Nephron progenitor cell (in vitro differentiated cells): ENCODE data around the gene DMTF1.
A peak's percentile ranks its signal among the peaks of the same experiment; 100 is the strongest.

ENCODE experiments used
- DNase-seq: peaks from one replicate; pipeline ENCODE4 v3.0.0; 2021
- H3K27ac Mint-ChIP-seq: 2 replicates; pipeline ENCODE4 v1.8.0; 2021; ENCODE audit warnings: mild to moderate bottlenecking, moderate library complexity, mixed read lengths
- H3K27me3 Mint-ChIP-seq: 2 replicates; pipeline ENCODE4 v1.8.0; 2021; ENCODE audit warnings: mild to moderate bottlenecking, low read depth, mixed read lengths; ENCODE audit not compliant: poor library complexity
- H3K36me3 Mint-ChIP-seq: 2 replicates; pipeline ENCODE4 v1.8.0; 2021; ENCODE audit warnings: low read depth, mixed read lengths
- H3K4me1 Mint-ChIP-seq: 2 replicates; pipeline ENCODE4 v1.8.0; 2021; ENCODE audit warnings: mixed read lengths
- H3K4me3 Mint-ChIP-seq: 2 replicates; pipeline ENCODE4 v1.8.0; 2021; ENCODE audit warnings: mild to moderate bottlenecking, moderate library complexity, mixed read lengths
- H3K9me3 Mint-ChIP-seq: 2 replicates; pipeline ENCODE4 v1.8.0; 2021; ENCODE audit warnings: mild to moderate bottlenecking, moderate library complexity, mixed read lengths
- TF ChIP-seq, protein P1 (sequence below): fragments of 200-600 bp; sonication (generic); IDR thresholded peaks from 2 replicates; pipeline ENCODE4 v1.5.0; 2021; ENCODE audit warnings: antibody characterized with exemption

DMTF1 gene

DNA sequence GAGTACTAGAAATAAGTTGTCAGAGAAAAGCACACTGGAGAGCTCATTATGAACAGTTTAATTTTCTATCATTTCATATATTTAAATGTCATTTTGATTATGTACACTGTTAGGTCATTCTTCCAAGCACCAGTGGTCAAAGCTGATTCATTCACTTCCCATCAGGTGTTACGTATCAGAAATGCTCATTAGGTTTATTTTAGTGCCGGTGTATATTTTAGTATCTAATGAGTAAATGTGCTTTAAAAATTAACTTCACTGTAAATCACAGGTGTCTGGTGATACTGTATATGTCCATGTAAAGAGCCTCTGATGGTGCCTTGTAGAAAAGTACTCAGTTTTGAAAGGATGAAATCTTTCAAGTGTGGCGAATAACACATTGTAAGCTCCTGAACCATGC is 3.5 kb downstream of the DMTF1 start:
- Mint-ChIP-seq H3K36me3 (peaks cover 13% of the 10 kb centered on the region), H3K4me1 (peaks cover 52% of the 10 kb centered on the region), H3K4me3 (peak overlapping the region; percentile 96), H3K9me3 (no peaks in the 10 kb centered on the region), H3K27me3 (no peaks in the 10 kb centered on the region), H3K27ac (no peak overlapping the region)
- no peak for DNase-seq
- TF ChIP-seq, protein P1, sequence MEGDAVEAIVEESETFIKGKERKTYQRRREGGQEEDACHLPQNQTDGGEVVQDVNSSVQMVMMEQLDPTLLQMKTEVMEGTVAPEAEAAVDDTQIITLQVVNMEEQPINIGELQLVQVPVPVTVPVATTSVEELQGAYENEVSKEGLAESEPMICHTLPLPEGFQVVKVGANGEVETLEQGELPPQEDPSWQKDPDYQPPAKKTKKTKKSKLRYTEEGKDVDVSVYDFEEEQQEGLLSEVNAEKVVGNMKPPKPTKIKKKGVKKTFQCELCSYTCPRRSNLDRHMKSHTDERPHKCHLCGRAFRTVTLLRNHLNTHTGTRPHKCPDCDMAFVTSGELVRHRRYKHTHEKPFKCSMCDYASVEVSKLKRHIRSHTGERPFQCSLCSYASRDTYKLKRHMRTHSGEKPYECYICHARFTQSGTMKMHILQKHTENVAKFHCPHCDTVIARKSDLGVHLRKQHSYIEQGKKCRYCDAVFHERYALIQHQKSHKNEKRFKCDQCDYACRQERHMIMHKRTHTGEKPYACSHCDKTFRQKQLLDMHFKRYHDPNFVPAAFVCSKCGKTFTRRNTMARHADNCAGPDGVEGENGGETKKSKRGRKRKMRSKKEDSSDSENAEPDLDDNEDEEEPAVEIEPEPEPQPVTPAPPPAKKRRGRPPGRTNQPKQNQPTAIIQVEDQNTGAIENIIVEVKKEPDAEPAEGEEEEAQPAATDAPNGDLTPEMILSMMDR = no peak

DNA sequence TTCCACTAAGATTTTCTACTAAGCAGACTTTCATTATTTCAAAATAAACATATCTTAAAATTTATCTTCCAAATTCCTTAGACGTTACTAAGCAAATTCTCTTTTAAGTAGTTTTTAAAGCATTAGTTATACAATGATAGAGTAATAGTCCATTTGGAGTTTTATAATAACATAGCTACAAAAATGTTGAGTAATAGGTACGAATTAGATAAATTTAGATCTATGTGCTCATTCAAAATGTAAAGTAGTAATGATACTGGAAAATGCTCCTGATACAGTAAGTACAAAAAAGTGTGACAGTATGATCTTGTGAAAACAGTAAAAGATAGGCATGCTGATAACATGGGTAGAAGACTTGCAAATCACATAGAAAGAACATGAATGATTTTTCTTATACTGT is 4.5 kb downstream of the DMTF1 start:
- H3K36me3 Mint-ChIP-seq = peaks cover 13% of the 10 kb centered on the region
- DNase-seq = no peak
- peak overlapping the region; percentile 24 for H3K4me3 Mint-ChIP-seq
- H3K9me3 Mint-ChIP-seq = no peaks in the 10 kb centered on the region
- no peaks in the 10 kb centered on the region for H3K27me3 Mint-ChIP-seq
- H3K4me1 Mint-ChIP-seq = peaks cover 43% of the 10 kb centered on the region
- TF ChIP-seq, protein P1 = no peak
- no peak overlapping the region for H3K27ac Mint-ChIP-seq

DNA sequence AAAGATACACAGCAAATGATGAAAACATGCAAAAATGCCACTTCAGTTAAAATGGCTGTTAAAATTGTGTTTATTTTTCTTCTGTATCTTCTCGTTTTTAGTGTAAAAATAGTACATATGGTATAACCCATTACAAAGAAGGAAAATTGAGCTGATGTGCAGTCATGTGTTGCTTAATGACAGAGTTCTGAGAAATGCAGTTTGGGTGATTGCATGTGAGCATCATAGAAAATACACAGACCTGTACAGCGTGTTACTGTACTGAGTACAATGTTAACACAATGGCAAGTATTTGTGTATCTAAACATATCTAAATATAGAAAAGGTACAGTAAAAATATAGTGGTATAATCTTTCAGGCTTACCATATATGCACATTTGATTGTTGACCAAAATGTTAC is 7.3 kb downstream of the DMTF1 start:
- H3K27ac Mint-ChIP-seq = no peak overlapping the region
- H3K4me1 Mint-ChIP-seq = peaks cover 35% of the 10 kb centered on the region
- DNase-seq = no peak
- TF ChIP-seq, protein P1 = no peak
- H3K27me3 Mint-ChIP-seq = no peaks in the 10 kb centered on the region
- no peak overlapping the region for H3K4me3 Mint-ChIP-seq
- no peaks in the 10 kb centered on the region for H3K9me3 Mint-ChIP-seq
- peaks cover 28% of the 10 kb centered on the region for H3K36me3 Mint-ChIP-seq

DNA sequence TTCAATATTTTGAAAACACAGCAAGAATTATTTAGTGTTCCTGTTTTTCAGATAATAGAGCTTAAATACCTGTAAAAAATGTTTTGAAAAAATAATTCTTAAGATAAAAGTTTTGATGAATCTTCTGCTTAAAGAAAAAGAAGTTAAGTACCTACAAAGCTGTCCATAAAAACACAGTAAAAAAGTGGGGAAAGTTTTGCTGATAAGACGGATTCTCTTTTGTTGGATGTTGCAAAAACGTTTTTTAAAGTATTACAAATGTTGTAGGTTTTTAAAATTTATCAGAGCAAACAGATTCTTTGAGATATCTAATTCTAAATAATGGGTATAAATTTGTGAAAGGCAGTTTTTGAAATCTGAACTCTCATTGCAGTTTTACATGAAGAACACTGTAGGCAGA is 12.2 kb downstream of the DMTF1 start:
- no peaks in the 10 kb centered on the region for H3K9me3 Mint-ChIP-seq
- peaks cover 73% of the 10 kb centered on the region for H3K36me3 Mint-ChIP-seq

DNA sequence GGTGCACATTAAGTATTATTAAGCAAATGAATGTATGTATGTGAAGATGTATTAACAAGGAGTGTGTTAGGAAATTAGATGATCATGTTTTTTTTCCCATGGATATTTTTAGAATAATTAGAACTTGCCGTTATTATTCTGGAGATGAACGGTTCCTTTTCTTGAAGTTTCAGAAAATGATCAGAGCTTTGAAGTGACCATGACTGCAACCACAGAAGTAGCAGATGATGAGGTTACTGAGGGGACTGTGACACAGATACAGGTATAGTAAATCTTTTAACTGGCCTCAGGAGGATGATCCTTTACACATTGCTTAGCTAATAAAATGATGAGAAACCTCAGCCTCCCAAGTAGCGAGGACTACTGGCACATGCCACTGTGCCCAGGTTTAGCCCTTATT is 18.6 kb downstream of the DMTF1 start:
- no peak overlapping the region for H3K4me3 Mint-ChIP-seq
- H3K27me3 Mint-ChIP-seq = no peaks in the 10 kb centered on the region
- H3K36me3 Mint-ChIP-seq = peaks cover 71% of the 10 kb centered on the region
- TF ChIP-seq, protein P1 = no peak
- no peak for DNase-seq
- no peak overlapping the region for H3K27ac Mint-ChIP-seq
- H3K9me3 Mint-ChIP-seq = no peaks in the 10 kb centered on the region
- H3K4me1 Mint-ChIP-seq = peaks cover 23% of the 10 kb centered on the region

More for the DNA sequence above, 12.2 kb downstream of the DMTF1 start:
- Mint-ChIP-seq H3K27ac (no peak overlapping the region), H3K4me3 (no peak overlapping the region), H3K4me1 (peaks cover 22% of the 10 kb centered on the region), H3K27me3 (no peaks in the 10 kb centered on the region)
- TF ChIP-seq, protein P1 = no peak
- no peak for DNase-seq

DNA sequence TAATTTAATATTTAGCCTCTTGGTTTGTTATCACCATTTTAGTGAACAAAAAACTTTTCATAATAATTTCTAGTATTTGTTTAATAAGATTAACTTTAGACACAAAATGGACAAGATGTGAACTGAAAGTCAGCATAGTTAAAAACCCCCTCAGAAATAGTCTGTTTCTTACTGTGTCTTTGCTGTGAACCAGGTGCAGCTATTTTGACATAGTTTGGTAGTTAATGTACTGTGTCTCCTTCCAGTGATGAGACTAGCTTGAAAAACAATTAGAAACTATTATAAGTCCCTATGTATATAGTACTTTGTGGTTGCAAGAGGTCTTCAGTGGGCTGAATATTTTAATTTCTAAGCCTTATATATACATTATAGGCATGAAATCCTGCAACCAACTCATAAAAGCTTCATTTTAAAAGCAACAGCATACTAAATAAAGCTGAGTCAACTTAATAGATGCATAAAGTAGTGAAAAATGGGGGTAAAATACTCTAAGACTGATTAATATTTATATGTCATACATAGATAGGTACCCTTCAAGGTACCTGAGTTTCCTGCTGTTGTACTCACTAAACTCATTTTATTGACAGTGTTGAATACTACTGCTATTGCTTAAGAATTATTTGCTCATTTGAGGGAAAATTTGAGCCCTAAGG is 19.2 kb downstream of the DMTF1 start:
- H3K9me3 Mint-ChIP-seq = no peaks in the 10 kb centered on the region
- peaks cover 23% of the 10 kb centered on the region for H3K4me1 Mint-ChIP-seq
- TF ChIP-seq, protein P1 = no peak
- no peak for DNase-seq
- no peak overlapping the region for H3K27ac Mint-ChIP-seq
- H3K27me3 Mint-ChIP-seq = no peaks in the 10 kb centered on the region
- H3K36me3 Mint-ChIP-seq = peaks cover 69% of the 10 kb centered on the region
- H3K4me3 Mint-ChIP-seq = no peak overlapping the region
